Keratinocyte (primary cell): ENCODE data around the gene C5orf22.

Experiments
- EZH2 ChIP-seq: IDR thresholded peaks from one replicate; pipeline ENCODE4 v1.6.1; 2012; ENCODE audit warnings: inconsistent platforms, mild to moderate bottlenecking, low read length, moderate library complexity
- TF ChIP-seq, protein P1 (sequence below), 3 experiments: IDR thresholded peaks in 1 of 3; conservative IDR thresholded peaks in 1 of 3; optimal IDR thresholded peaks in 1 of 3; 2 replicates in 2 of 3; 3 replicates in 1 of 3; pipeline versions ENCODE3 to v1.5.1; 2011; ENCODE audit warnings: low read length in 3 of 3, mild to moderate bottlenecking in 3 of 3, moderate library complexity in 2 of 3, control low read depth in 1 of 3, inconsistent platforms in 1 of 3; ENCODE audit not compliant: insufficient read depth in 2 of 3; ENCODE audit errors: extremely low read depth in 1 of 3

DNA sequence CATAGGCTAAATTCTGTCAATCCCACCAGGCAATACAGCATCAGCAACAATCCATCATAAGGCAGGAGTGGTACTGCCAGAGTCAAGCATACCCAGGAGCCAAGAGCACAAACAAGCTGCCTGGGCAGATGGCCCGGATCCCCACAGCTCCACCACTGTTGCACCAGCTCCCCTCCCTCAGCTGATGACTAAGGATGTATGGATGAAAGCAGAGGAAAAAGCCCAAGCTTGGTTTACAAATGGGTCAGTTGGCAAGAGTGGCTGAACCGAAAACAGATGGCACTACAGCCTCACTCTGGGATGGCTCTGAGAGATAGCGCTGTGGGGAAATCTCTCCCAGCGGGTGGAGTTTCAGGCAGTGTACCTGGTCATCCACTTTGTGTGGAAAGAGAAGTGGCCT, 29.6 kb upstream of the C5orf22 start:
- TF ChIP-seq, protein P1, sequence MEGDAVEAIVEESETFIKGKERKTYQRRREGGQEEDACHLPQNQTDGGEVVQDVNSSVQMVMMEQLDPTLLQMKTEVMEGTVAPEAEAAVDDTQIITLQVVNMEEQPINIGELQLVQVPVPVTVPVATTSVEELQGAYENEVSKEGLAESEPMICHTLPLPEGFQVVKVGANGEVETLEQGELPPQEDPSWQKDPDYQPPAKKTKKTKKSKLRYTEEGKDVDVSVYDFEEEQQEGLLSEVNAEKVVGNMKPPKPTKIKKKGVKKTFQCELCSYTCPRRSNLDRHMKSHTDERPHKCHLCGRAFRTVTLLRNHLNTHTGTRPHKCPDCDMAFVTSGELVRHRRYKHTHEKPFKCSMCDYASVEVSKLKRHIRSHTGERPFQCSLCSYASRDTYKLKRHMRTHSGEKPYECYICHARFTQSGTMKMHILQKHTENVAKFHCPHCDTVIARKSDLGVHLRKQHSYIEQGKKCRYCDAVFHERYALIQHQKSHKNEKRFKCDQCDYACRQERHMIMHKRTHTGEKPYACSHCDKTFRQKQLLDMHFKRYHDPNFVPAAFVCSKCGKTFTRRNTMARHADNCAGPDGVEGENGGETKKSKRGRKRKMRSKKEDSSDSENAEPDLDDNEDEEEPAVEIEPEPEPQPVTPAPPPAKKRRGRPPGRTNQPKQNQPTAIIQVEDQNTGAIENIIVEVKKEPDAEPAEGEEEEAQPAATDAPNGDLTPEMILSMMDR (optimal IDR thresholded peaks at IDR 0.05 in 1 of 3, IDR thresholded peaks at IDR 0.05 in 1 of 3, conservative IDR thresholded peaks at IDR 0.05 in 1 of 3; ENCODE audit: extremely low read depth in 1 of 3, insufficient read depth in 2 of 3, low read length in 3 of 3) = no peak
- no peak for TF ChIP-seq EZH2
